Activated CD8-positive, alpha-beta memory T cell treated with anti-CD3 and anti-CD28 coated beads, Interleukin-2, amount 10 ng/mL, durations not matched to agents 7 days and 5 days (primary cell): Measurements from ENCODE around the gene ICAM3. TPM values are rescaled to one million over a fixed set of nuclear protein-coding genes. Genes with fewer than 3 reads are reported as not detected.

Experiments
- ATAC-seq: fragments of 150-1000 bp; cut with Tn5 transposase; one replicate; pipeline ENCODE4 v1.10.0; 2021; ENCODE audit warnings: moderate library complexity
- CTCF ChIA-PET: fragments of 350-600 bp; sonication (Branson Sonifier 250); formaldehyde crosslinking; loops from one replicate; lab custom pipeline; 2021; ENCODE audit warnings: antibody characterized with exemption; lab: Charles Lee
- DNase-seq: peaks from one replicate; pipeline ENCODE4 v3.0.0-alpha.2; 2020
- H3K27ac Mint-ChIP-seq: one replicate; pipeline ENCODE4 v1.8.0; 2021; ENCODE audit warnings: mild to moderate bottlenecking, mixed read lengths
- H3K27me3 Mint-ChIP-seq: one replicate; pipeline ENCODE4 v1.8.0; 2021; ENCODE audit warnings: mixed read lengths
- H3K36me3 Mint-ChIP-seq: one replicate; pipeline ENCODE4 v1.8.0; 2021; ENCODE audit warnings: mild to moderate bottlenecking, mixed read lengths
- H3K4me1 Mint-ChIP-seq: one replicate; pipeline ENCODE4 v1.8.0; 2021; ENCODE audit warnings: mixed read lengths
- H3K4me3 Mint-ChIP-seq: one replicate; pipeline ENCODE4 v1.8.0; 2021; ENCODE audit warnings: mild to moderate bottlenecking, moderate library complexity, mixed read lengths
- H3K9me3 Mint-ChIP-seq: one replicate; pipeline ENCODE4 v1.8.0; 2022; ENCODE audit warnings: low read depth, mixed read lengths
- total RNA-seq, 2 experiments: library from RNA; stranded (reverse); gene quantifications; one replicate each; pipeline ENCODE4 v1.2.3, GENCODE V29; 2021

The ICAM3 gene
- total RNA-seq, 2 experiments from 2014 or later: 169 to 192 TPM

GRCh38 chr19:10365518-10365917 is 26.1 kb upstream of the ICAM3 start:
- Mint-ChIP-seq H3K27me3 (no peaks in the 10 kb centered on the region), H3K4me1 (peaks cover 18% of the 10 kb centered on the region), H3K36me3 (peaks cover 38% of the 10 kb centered on the region), H3K4me3 (no peak overlapping the region), H3K9me3 (no peaks in the 10 kb centered on the region), H3K27ac (no peak overlapping the region)
- ATAC-seq (no peak), DNase-seq (no peak)
- CTCF ChIA-PET: interaction anchor here (1.0 kb wide), 1 partner anchor 25 kb away, joined by 3 read pairs; no protein-coding TSS in a partner anchor

- Mint-ChIP-seq H3K27me3 (no peaks in the 10 kb centered on the region), H3K27ac (no peak overlapping the region), H3K36me3 (peaks cover 38% of the 10 kb centered on the region), H3K4me1 (peaks cover 18% of the 10 kb centered on the region), H3K4me3 (no peak overlapping the region), H3K9me3 (no peaks in the 10 kb centered on the region)
- DNase-seq (no peak), ATAC-seq (no peak)
- CTCF ChIA-PET: no interaction called here
Observed at GRCh38 chr19:10364644-10365043, 25.2 kb upstream of the ICAM3 start.

GRCh38 chr19:10363789-10364281 is 24.4 kb upstream of the ICAM3 start:
- Mint-ChIP-seq H3K4me3 (no peak overlapping the region), H3K9me3 (no peaks in the 10 kb centered on the region), H3K4me1 (peaks cover 12% of the 10 kb centered on the region), H3K27ac (no peak overlapping the region), H3K27me3 (no peaks in the 10 kb centered on the region), H3K36me3 (peaks cover 35% of the 10 kb centered on the region)
- CTCF ChIA-PET: no interaction called here
- DNase-seq: no peak
- ATAC-seq: no peak

GRCh38 chr19:10362259-10362658 is 22.8 kb upstream of the ICAM3 start:
- H3K4me1 Mint-ChIP-seq: peaks cover 3% of the 10 kb centered on the region
- H3K4me3 Mint-ChIP-seq: no peak overlapping the region
- H3K36me3 Mint-ChIP-seq: peaks cover 25% of the 10 kb centered on the region
- no peaks in the 10 kb centered on the region for H3K9me3 Mint-ChIP-seq
- no peak for ATAC-seq
- H3K27me3 Mint-ChIP-seq: no peaks in the 10 kb centered on the region
- DNase-seq: no peak
- H3K27ac Mint-ChIP-seq: no peak overlapping the region
- CTCF ChIA-PET: interaction anchor here (1.6 kb wide), 1 partner anchor 26 kb away, joined by 4 read pairs; no protein-coding TSS in a partner anchor

GRCh38 chr19:10361569-10362011 is 22.2 kb upstream of the ICAM3 start:
- Mint-ChIP-seq H3K9me3 (no peaks in the 10 kb centered on the region), H3K4me3 (no peak overlapping the region), H3K4me1 (peaks cover 3% of the 10 kb centered on the region), H3K27me3 (no peaks in the 10 kb centered on the region), H3K36me3 (peaks cover 21% of the 10 kb centered on the region), H3K27ac (no peak overlapping the region)
- DNase-seq: no peak
- CTCF ChIA-PET: interaction anchor here (1.6 kb wide), 1 partner anchor 27 kb away, joined by 4 read pairs; no protein-coding TSS in a partner anchor
- ATAC-seq: no peak

- Mint-ChIP-seq H3K36me3 (peaks cover 35% of the 10 kb centered on the region), H3K4me1 (no peaks in the 10 kb centered on the region), H3K4me3 (no peak overlapping the region), H3K27ac (no peak overlapping the region), H3K27me3 (no peaks in the 10 kb centered on the region), H3K9me3 (no peaks in the 10 kb centered on the region)
- no peak for DNase-seq
- ATAC-seq: no peak
- CTCF ChIA-PET: no interaction called here
Observed at GRCh38 chr19:10356431-10356830, 17.0 kb upstream of the ICAM3 start.

- no peaks in the 10 kb centered on the region for H3K27me3 Mint-ChIP-seq
- H3K4me3 Mint-ChIP-seq: no peak overlapping the region
- ATAC-seq (peak; percentile 53), DNase-seq (peak; percentile 54)
- peaks cover 28% of the 10 kb centered on the region for H3K36me3 Mint-ChIP-seq
- CTCF ChIA-PET: interaction anchor here (0.5 kb wide), 1 partner anchor 208 kb away, joined by 3 read pairs; no protein-coding TSS in a partner anchor
- no peaks in the 10 kb centered on the region for H3K9me3 Mint-ChIP-seq
- H3K4me1 Mint-ChIP-seq: no peaks in the 10 kb centered on the region
- H3K27ac Mint-ChIP-seq: no peak overlapping the region
Observed at GRCh38 chr19:10353793-10354391, 14.5 kb upstream of the ICAM3 start.

- H3K9me3 Mint-ChIP-seq: no peaks in the 10 kb centered on the region
- CTCF ChIA-PET: interaction anchor here (0.5 kb wide), 1 partner anchor 209 kb away, joined by 3 read pairs; no protein-coding TSS in a partner anchor
- H3K4me3 Mint-ChIP-seq: no peak overlapping the region
- no peak for DNase-seq
- peaks cover 28% of the 10 kb centered on the region for H3K36me3 Mint-ChIP-seq
- no peak overlapping the region for H3K27ac Mint-ChIP-seq
- no peaks in the 10 kb centered on the region for H3K27me3 Mint-ChIP-seq
- H3K4me1 Mint-ChIP-seq: no peaks in the 10 kb centered on the region
- ATAC-seq: peak; percentile 33
Observed at GRCh38 chr19:10352764-10353671, 13.6 kb upstream of the ICAM3 start.

- no peak overlapping the region for H3K4me3 Mint-ChIP-seq
- no peaks in the 10 kb centered on the region for H3K27me3 Mint-ChIP-seq
- H3K9me3 Mint-ChIP-seq: no peaks in the 10 kb centered on the region
- no peaks in the 10 kb centered on the region for H3K4me1 Mint-ChIP-seq
- no peak overlapping the region for H3K27ac Mint-ChIP-seq
- DNase-seq (no peak), ATAC-seq (no peak)
- CTCF ChIA-PET: no interaction called here
- peaks cover 2% of the 10 kb centered on the region for H3K36me3 Mint-ChIP-seq
Observed at GRCh38 chr19:10346509-10346908, 7.1 kb upstream of the ICAM3 start.

GRCh38 chr19:10344780-10345179 is 5.4 kb upstream of the ICAM3 start:
- Mint-ChIP-seq H3K9me3 (no peaks in the 10 kb centered on the region), H3K27ac (no peak overlapping the region), H3K4me1 (peaks cover 9% of the 10 kb centered on the region), H3K36me3 (no peaks in the 10 kb centered on the region), H3K4me3 (no peak overlapping the region), H3K27me3 (no peaks in the 10 kb centered on the region)
- no peak for DNase-seq
- ATAC-seq: no peak
- CTCF ChIA-PET: interaction anchor here (0.8 to 3.3 kb wide), 2 partner anchors 44 to 86 kb away, joined by 3 to 10 read pairs; no protein-coding TSS in a partner anchor

- no peak for DNase-seq
- H3K4me1 Mint-ChIP-seq: peaks cover 22% of the 10 kb centered on the region
- H3K27ac Mint-ChIP-seq: no peak overlapping the region
- H3K4me3 Mint-ChIP-seq: no peak overlapping the region
- ATAC-seq: no peak
- H3K9me3 Mint-ChIP-seq: no peaks in the 10 kb centered on the region
- peaks cover 2% of the 10 kb centered on the region for H3K36me3 Mint-ChIP-seq
- CTCF ChIA-PET: interaction anchor here (1.1 to 3.3 kb wide), 3 partner anchors 10 to 85 kb away, joined by 3 to 10 read pairs (median 6); partner anchors contain the start of gene RAVER1
- no peaks in the 10 kb centered on the region for H3K27me3 Mint-ChIP-seq
Observed at GRCh38 chr19:10343495-10343894, 4.1 kb upstream of the ICAM3 start.

GRCh38 chr19:10339977-10340376 is 553 bp upstream of the ICAM3 start:
- ATAC-seq (no peak), DNase-seq (no peak)
- Mint-ChIP-seq H3K36me3 (peaks cover 5% of the 10 kb centered on the region), H3K27ac (peak overlapping the region; percentile 96), H3K27me3 (no peaks in the 10 kb centered on the region), H3K4me3 (peak overlapping the region; percentile 93), H3K4me1 (peaks cover 35% of the 10 kb centered on the region), H3K9me3 (no peaks in the 10 kb centered on the region)
- CTCF ChIA-PET: interaction anchor here (0.6 to 2.0 kb wide), 5 partner anchors 59 to 360 kb away, joined by 4 to 8 read pairs (median 4); no protein-coding TSS in a partner anchor

GRCh38 chr19:10338940-10339339 is 484 bp downstream of the ICAM3 start:
- Mint-ChIP-seq H3K36me3 (peaks cover 13% of the 10 kb centered on the region), H3K4me1 (peaks cover 44% of the 10 kb centered on the region), H3K27me3 (no peaks in the 10 kb centered on the region), H3K9me3 (no peaks in the 10 kb centered on the region), H3K27ac (peak overlapping the region; percentile 96), H3K4me3 (peak overlapping the region; percentile 93)
- ATAC-seq: no peak
- CTCF ChIA-PET: no interaction called here
- DNase-seq: no peak
